SK-N-SH (cell line): Measurements from ENCODE around the gene DIMT1.

ENCODE experiments used
- EP300 ChIP-seq, 2 experiments: IDR thresholded peaks; 2 replicates each; pipeline versions ENCODE4 v1.4.0 to v1.6.1; 2012; ENCODE audit warnings: borderline replicate concordance in 1 of 2, low read depth in 1 of 2, low read length in 1 of 2
- RXRA ChIP-seq: IDR thresholded peaks from 2 replicates; pipeline ENCODE4 v1.4.0; 2012; ENCODE audit warnings: low read depth, mild to moderate bottlenecking, borderline replicate concordance
- SIN3A ChIP-seq: IDR thresholded peaks from 2 replicates; pipeline ENCODE4 v1.6.1; 2012; ENCODE audit warnings: low read depth, mild to moderate bottlenecking, low read length, moderate library complexity, borderline replicate concordance
- TF ChIP-seq, protein P1 (sequence below): fragments of 200-600 bp; sonication (generic); IDR thresholded peaks from 2 replicates; pipeline ENCODE4 v1.6.1; 2017; ENCODE audit warnings: antibody characterized with exemption, mild to moderate bottlenecking, moderate library complexity

DNA sequence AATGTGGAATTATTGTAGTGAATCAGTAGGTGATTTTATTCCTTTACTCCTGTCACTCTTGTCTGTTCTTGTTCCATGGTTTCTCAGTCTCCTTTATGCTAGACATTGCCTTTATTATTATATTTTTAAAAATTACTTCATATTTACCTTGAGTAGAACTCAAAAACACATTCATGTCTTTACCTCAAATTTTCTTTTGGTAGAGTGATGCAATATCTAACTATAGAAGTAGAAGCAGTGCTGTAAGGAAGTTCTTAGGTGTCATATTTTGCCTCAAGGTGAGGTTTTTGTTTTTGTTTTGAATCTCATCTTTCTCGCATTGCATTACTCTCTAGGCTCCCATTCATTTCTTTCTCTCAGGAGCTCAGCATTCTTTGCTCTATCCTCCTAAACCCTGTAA is 21.1 kb upstream of the DIMT1 start:
- TF ChIP-seq EP300 (IDR thresholded peaks at IDR 0.05; ENCODE audit: borderline replicate concordance in 1 of 2, low read depth in 1 of 2, low read length in 1 of 2) (no peak), RXRA (no peak), SIN3A (no peak)
- TF ChIP-seq, protein P1, sequence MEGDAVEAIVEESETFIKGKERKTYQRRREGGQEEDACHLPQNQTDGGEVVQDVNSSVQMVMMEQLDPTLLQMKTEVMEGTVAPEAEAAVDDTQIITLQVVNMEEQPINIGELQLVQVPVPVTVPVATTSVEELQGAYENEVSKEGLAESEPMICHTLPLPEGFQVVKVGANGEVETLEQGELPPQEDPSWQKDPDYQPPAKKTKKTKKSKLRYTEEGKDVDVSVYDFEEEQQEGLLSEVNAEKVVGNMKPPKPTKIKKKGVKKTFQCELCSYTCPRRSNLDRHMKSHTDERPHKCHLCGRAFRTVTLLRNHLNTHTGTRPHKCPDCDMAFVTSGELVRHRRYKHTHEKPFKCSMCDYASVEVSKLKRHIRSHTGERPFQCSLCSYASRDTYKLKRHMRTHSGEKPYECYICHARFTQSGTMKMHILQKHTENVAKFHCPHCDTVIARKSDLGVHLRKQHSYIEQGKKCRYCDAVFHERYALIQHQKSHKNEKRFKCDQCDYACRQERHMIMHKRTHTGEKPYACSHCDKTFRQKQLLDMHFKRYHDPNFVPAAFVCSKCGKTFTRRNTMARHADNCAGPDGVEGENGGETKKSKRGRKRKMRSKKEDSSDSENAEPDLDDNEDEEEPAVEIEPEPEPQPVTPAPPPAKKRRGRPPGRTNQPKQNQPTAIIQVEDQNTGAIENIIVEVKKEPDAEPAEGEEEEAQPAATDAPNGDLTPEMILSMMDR = no peak
